KMS-11 (cell line): ENCODE results near the gene LRRC58.
A peak's percentile ranks its signal among the peaks of the same experiment; 100 is the strongest.

Experiments
- H2AFZ ChIP-seq: fragments of 200-600 bp; sonication (generic); 2 replicates; pipeline ENCODE4 v1.6.1; 2016; ENCODE audit warnings: antibody characterized with exemption, mixed run types, low read depth
- H3K27ac ChIP-seq: fragments of 200-600 bp; sonication (generic); 2 replicates; pipeline ENCODE4 v1.6.1; 2016; ENCODE audit warnings: mild to moderate bottlenecking, mixed run types
- H3K27me3 ChIP-seq: fragments of 200-600 bp; sonication (generic); 2 replicates; pipeline ENCODE4 v1.6.1; 2017; ENCODE audit warnings: mild to moderate bottlenecking, low read depth, mixed run types, moderate library complexity; ENCODE audit not compliant: insufficient read depth
- H3K36me3 ChIP-seq: fragments of 200-600 bp; sonication (generic); 2 replicates; pipeline ENCODE4 v1.6.1; 2017; ENCODE audit warnings: mild to moderate bottlenecking, mixed run types; ENCODE audit not compliant: insufficient read depth
- H3K4me1 ChIP-seq: fragments of 200-600 bp; sonication (generic); 2 replicates; pipeline ENCODE4 v1.6.1; 2016; ENCODE audit warnings: mild to moderate bottlenecking, low read depth, mixed run types; ENCODE audit not compliant: poor library complexity, severe bottlenecking
- H3K4me2 ChIP-seq: fragments of 200-600 bp; sonication (generic); 2 replicates; pipeline ENCODE4 v1.7.0; 2016; ENCODE audit warnings: mild to moderate bottlenecking, mixed run types
- H3K4me3 ChIP-seq: fragments of 200-600 bp; sonication (generic); IDR thresholded peaks from 2 replicates; pipeline ENCODE4 v1.6.1; 2017; ENCODE audit warnings: low read depth, low read length, mixed read lengths; ENCODE audit not compliant: insufficient read depth
- H3K79me2 ChIP-seq: fragments of 200-600 bp; sonication (generic); 2 replicates; pipeline ENCODE4 v1.6.1; 2016; ENCODE audit warnings: low read depth, mixed run types; ENCODE audit not compliant: insufficient read depth
- H3K9ac ChIP-seq: fragments of 200-600 bp; sonication (generic); 2 replicates; pipeline ENCODE4 v1.6.1; 2016; ENCODE audit warnings: mild to moderate bottlenecking, mixed run types
- H4K20me1 ChIP-seq: fragments of 200-600 bp; sonication (generic); 2 replicates; pipeline ENCODE4 v1.6.1; 2016; ENCODE audit warnings: mild to moderate bottlenecking, mixed run types; ENCODE audit not compliant: insufficient read depth
- TF ChIP-seq, protein P1 (sequence below): fragments of 200-600 bp; sonication (generic); conservative IDR thresholded peaks from 2 replicates; pipeline ENCODE4 v1.6.1; 2017; ENCODE audit warnings: low read depth, mild to moderate bottlenecking, antibody characterized with exemption, low read length, moderate library complexity, mixed read lengths

LRRC58 gene

DNA sequence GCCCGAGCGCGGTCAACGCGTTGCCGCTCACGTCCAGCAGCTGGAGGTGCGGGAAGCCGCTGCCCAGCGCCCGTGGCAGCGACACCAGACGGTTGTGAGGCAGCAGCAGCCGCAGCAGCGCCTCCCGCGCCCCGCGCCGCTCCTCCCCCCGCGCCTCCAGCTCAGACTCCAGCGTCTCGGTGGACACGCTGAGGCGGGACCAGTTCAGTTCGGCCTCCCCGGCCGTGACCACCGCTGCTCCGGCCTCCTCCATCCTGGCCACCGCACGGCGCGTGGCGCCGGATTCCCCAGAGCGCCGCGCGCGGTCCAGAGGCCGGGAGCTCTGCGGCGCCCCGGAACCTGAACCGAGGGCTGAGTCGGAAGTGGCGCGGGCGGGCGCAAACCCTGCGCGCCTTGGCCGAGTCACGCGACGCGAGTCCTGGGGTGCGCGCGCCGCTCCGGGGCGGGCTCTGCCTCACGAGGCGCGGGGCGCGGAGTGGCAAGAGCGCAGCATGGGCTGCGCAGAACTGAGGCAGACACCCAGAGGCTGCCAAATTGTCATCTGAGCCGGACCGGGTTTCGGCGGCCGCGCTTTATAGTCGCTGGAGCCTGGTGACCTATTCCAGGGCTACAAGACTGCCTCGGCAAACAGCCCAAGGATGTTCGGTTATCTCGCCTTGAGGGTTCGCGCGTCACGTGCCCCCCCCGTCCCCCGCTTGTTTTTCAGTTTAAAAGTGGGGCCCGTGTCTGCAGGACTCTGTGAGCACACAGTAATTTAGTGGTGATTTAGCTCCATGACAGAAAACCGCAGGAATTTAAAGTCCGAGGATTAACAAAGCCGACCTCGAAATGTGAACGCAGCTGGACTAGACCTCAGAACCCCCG is at the start of gene LRRC58:
TSS of gene LRRC58 (minus strand) at position 364 of the 864 bp plus-strand sequence. CDS start at position 253, 111 bp downstream.
- peak within 1 kb of the TSS; percentile 93 for H3K27ac ChIP-seq
- H3K9ac ChIP-seq: peak within 1 kb of the TSS; percentile 87
- H3K36me3 ChIP-seq: peaks cover 5% of the 10 kb centered on the region; the same call in 1 of the 2 replicates
- peaks cover 46% of the 10 kb centered on the region for H3K79me2 ChIP-seq
- peaks cover 11% of the 10 kb centered on the region; the same call in 1 of the 2 replicates for H4K20me1 ChIP-seq
- peaks cover 54% of the 10 kb centered on the region for H3K4me1 ChIP-seq
- H3K4me2 ChIP-seq: peak within 1 kb of the TSS; percentile 89
- H2AFZ ChIP-seq: peak within 1 kb of the TSS; percentile 56
- H3K4me3 ChIP-seq: peak within 1 kb of the TSS; percentile 87
- TF ChIP-seq, protein P1, sequence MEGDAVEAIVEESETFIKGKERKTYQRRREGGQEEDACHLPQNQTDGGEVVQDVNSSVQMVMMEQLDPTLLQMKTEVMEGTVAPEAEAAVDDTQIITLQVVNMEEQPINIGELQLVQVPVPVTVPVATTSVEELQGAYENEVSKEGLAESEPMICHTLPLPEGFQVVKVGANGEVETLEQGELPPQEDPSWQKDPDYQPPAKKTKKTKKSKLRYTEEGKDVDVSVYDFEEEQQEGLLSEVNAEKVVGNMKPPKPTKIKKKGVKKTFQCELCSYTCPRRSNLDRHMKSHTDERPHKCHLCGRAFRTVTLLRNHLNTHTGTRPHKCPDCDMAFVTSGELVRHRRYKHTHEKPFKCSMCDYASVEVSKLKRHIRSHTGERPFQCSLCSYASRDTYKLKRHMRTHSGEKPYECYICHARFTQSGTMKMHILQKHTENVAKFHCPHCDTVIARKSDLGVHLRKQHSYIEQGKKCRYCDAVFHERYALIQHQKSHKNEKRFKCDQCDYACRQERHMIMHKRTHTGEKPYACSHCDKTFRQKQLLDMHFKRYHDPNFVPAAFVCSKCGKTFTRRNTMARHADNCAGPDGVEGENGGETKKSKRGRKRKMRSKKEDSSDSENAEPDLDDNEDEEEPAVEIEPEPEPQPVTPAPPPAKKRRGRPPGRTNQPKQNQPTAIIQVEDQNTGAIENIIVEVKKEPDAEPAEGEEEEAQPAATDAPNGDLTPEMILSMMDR: no peak
- no peaks in the 10 kb centered on the region for H3K27me3 ChIP-seq

DNA sequence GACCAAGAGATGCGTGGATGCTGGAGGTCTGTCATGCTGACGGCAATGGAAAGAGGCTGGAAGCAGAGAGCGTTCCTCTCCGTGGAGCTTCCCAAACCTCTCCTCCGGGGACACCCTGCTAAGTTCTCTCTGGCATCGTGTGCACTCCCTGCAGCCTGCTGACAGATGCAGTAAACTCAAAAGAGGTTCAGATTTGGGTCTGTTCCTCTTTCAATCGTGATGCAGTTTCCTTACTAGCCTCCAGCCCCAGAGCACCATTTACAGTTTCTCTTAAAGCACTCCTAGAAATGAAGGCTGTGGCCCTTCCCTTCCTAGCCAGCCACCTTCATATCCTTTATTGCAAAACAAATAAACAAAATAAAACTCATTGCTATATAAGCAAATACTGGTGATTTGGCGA is 47.3 kb upstream of the LRRC58 start:
- no peak overlapping the region for H2AFZ ChIP-seq
- H3K27ac ChIP-seq: no peak overlapping the region
- no peak overlapping the region for H3K4me3 ChIP-seq
- no peak overlapping the region for H3K4me2 ChIP-seq
- H4K20me1 ChIP-seq: no peaks in the 10 kb centered on the region
- H3K27me3 ChIP-seq: no peaks in the 10 kb centered on the region
- TF ChIP-seq, protein P1: no peak
- H3K4me1 ChIP-seq: no peaks in the 10 kb centered on the region
- no peaks in the 10 kb centered on the region for H3K79me2 ChIP-seq
- no peaks in the 10 kb centered on the region for H3K36me3 ChIP-seq
- H3K9ac ChIP-seq: no peak overlapping the region

DNA sequence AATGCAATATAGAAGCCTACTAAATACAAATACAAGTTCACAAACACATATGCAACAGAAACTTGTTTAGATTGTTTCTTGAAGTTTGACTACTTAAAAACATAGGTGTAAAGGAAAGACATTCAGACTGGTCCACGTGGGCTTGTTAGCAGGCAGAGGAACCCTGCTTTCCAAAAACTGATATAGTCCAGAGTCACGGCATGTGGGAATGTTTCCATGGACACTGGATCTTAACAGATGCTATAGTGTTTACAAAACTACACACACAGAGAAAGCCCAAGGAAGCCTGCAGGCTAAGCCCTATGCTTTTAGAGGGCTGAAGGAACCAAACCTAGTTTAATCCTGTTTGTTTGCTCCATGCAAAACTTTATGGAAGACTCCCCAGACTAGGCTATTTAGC is 45.2 kb upstream of the LRRC58 start:
- no peak overlapping the region for H3K9ac ChIP-seq
- no peaks in the 10 kb centered on the region for H4K20me1 ChIP-seq
- TF ChIP-seq, protein P1: no peak
- no peak overlapping the region for H3K27ac ChIP-seq
- H3K27me3 ChIP-seq: no peaks in the 10 kb centered on the region
- no peak overlapping the region for H3K4me2 ChIP-seq
- no peaks in the 10 kb centered on the region for H3K4me1 ChIP-seq
- H2AFZ ChIP-seq: no peak overlapping the region
- no peak overlapping the region for H3K4me3 ChIP-seq
- no peaks in the 10 kb centered on the region for H3K36me3 ChIP-seq
- H3K79me2 ChIP-seq: no peaks in the 10 kb centered on the region

DNA sequence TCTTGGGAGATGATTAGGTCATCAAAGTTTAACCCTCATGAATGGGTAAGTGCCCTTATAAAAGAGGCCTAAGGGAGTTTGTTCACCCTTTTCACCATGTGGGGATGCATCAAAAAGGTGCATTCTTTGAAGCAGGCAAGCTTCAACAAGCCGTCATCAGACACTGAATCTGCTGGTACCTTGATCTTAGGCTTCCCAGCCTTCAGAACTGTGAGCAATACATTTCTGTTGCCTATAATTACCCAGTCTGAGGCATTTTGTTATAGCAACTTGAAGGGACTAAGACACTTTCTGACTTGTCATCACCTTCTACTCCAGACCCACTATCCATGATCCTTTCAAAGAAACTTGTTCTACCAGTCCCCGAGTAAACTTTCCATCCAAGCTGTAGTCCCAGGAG is 44.6 kb upstream of the LRRC58 start:
- Histone ChIP-seq H3K79me2 (no peaks in the 10 kb centered on the region), H3K4me2 (no peak overlapping the region), H3K4me1 (no peaks in the 10 kb centered on the region), H2AFZ (no peak overlapping the region), H3K9ac (no peak overlapping the region), H4K20me1 (no peaks in the 10 kb centered on the region), H3K27ac (no peak overlapping the region), H3K36me3 (no peaks in the 10 kb centered on the region), H3K4me3 (no peak overlapping the region), H3K27me3 (no peaks in the 10 kb centered on the region)
- TF ChIP-seq, protein P1: no peak
